ENCODE measurements around the gene AQP3.
"Not testable (repeated sequence)": the region's sequence is repeated elsewhere in the genome, so short reads cannot be mapped to it uniquely, and the experiment has no call there.

Gene AQP3

GRCh38 chr9:33446946-33447798, at the start of gene AQP3:
AQP3 (minus strand) TSS chr9:33447593; CDS start chr9:33447530, 63 bp downstream.
- no peak for DNase-seq

GRCh38 chr9:33493819-33494218, 46.4 kb upstream of the AQP3 start:
- not testable (repeated sequence) for DNase-seq

GRCh38 chr9:33489066-33489465, 41.7 kb upstream of the AQP3 start:
- no peak for DNase-seq

- DNase-seq, result not testable (repeated sequence)
Measured at GRCh38 chr9:33485312-33485711, 37.9 kb upstream of the AQP3 start.

- no peak for DNase-seq
Measured at GRCh38 chr9:33480976-33481375, 33.6 kb upstream of the AQP3 start.

- DNase-seq, result no peak
Measured at GRCh38 chr9:33480106-33480505, 32.7 kb upstream of the AQP3 start.

- DNase-seq, result no peak
Measured at GRCh38 chr9:33476503-33476902, 29.1 kb upstream of the AQP3 start.

- DNase-seq, result no peak
Measured at GRCh38 chr9:33475357-33475756, 28.0 kb upstream of the AQP3 start.

GRCh38 chr9:33473643-33474352, 26.4 kb upstream of the AQP3 start, which contains the start of gene NOL6:
NOL6 (minus strand) TSS chr9:33473924; CDS start chr9:33473842, 82 bp downstream.
- DNase-seq, result peak; percentile 97

GRCh38 chr9:33472881-33473615, 25.7 kb upstream of the AQP3 start:
- no peak for DNase-seq

GRCh38 chr9:33472171-33472880, 24.9 kb upstream of the AQP3 start:
- no peak for DNase-seq

GRCh38 chr9:33471361-33471760, 24.0 kb upstream of the AQP3 start:
- DNase-seq, result no peak

- DNase-seq, result no peak
Measured at GRCh38 chr9:33469891-33470290, 22.5 kb upstream of the AQP3 start.

GRCh38 chr9:33468797-33469621, 21.6 kb upstream of the AQP3 start:
- no peak for DNase-seq

- DNase-seq, result no peak
Measured at GRCh38 chr9:33468215-33468730, 20.9 kb upstream of the AQP3 start.

- no peak for DNase-seq
Measured at GRCh38 chr9:33467526-33467925, 20.1 kb upstream of the AQP3 start.

- no peak for DNase-seq
Measured at GRCh38 chr9:33466565-33467495, 19.4 kb upstream of the AQP3 start.

GRCh38 chr9:33465596-33466564, 18.5 kb upstream of the AQP3 start:
- DNase-seq, result no peak

- DNase-seq, result no peak
Measured at GRCh38 chr9:33465096-33465495, 17.7 kb upstream of the AQP3 start.
